ENCODE measurements around the gene LRIG2.

- TF ChIP-seq CTCF (IDR thresholded peaks at IDR 0.05) (no peak), POLR2A (IDR thresholded peaks at IDR 0.05) (no peak)
These were observed 36.2 kb upstream of the LRIG2 start for GRCh38 chr1:113036639-113037321.

All from lower leg skin (tissue), 3 donors.